Stimulated activated effector memory CD8-positive, alpha-beta T cell treated with anti-CD3 and anti-CD28 coated beads, Interleukin-12 subunit alpha, Interleukin-12 subunit beta, amount 100 ng/mL, for 72 hours (primary cell): ENCODE results near the gene JKAMP.

ENCODE experiments used
- ATAC-seq: fragments of 150-1000 bp; cut with Tn5 transposase; 2 replicates; pipeline ENCODE4 v1.10.0; 2021
- DNase-seq, 2 donors: peaks; one replicate each; pipeline ENCODE4 v3.0.0; 2021 to 2022; ENCODE audit warnings: low spot score in 2 of 2
- H3K27ac Mint-ChIP-seq: one replicate; pipeline ENCODE4 v1.8.0; 2022; ENCODE audit warnings: mild to moderate bottlenecking, mixed read lengths
- H3K36me3 Mint-ChIP-seq: one replicate; pipeline ENCODE4 v1.8.0; 2022; ENCODE audit warnings: mild to moderate bottlenecking, mixed read lengths
- H3K4me1 Mint-ChIP-seq: one replicate; pipeline ENCODE4 v1.8.0; 2022; ENCODE audit warnings: mixed read lengths
- H3K4me3 Mint-ChIP-seq: one replicate; pipeline ENCODE4 v1.8.0; 2022; ENCODE audit warnings: mild to moderate bottlenecking, mixed read lengths
- H3K9me3 Mint-ChIP-seq: one replicate; pipeline ENCODE4 v1.8.0; 2022; ENCODE audit warnings: mixed read lengths

JKAMP gene

GRCh38 chr14:59547310-59547709 lies 63.0 kb downstream of the JKAMP start:
- no peaks in the 10 kb centered on the region for H3K9me3 Mint-ChIP-seq
- no peaks in the 10 kb centered on the region for H3K4me1 Mint-ChIP-seq
- DNase-seq (no peak), ATAC-seq (no peak)
- H3K27ac Mint-ChIP-seq = no peak overlapping the region
- H3K4me3 Mint-ChIP-seq = no peak overlapping the region
- no peaks in the 10 kb centered on the region for H3K36me3 Mint-ChIP-seq
